B cell (primary cell): ENCODE results near the gene EFNA2. TPM values are rescaled to one million over a fixed set of nuclear protein-coding genes. Genes with fewer than 3 reads are reported as not detected.

Experiments used
- ATAC-seq: fragments of 200-7000 bp; cut with Tn5 transposase; one replicate; pipeline ENCODE4 v1.10.0; 2021; ENCODE audit warnings: low read depth, mild to moderate bottlenecking, moderate number of reproducible peaks, moderate library complexity
- CTCF ChIA-PET: fragments of 350-600 bp; sonication (Branson Sonifier 250); formaldehyde crosslinking; loops from one replicate; lab custom pipeline; 2021; ENCODE audit warnings: antibody characterized with exemption, inconsistent platforms; lab: Charles Lee
- POLR2A ChIA-PET: fragments of 350-600 bp; sonication (Branson Sonifier 250); formaldehyde crosslinking; loops from one replicate; lab custom pipeline; 2021; ENCODE audit warnings: antibody characterized with exemption; lab: Charles Lee
- DNase-seq: peaks from one replicate; pipeline ENCODE4 v3.0.0; 2013
- H2AFZ ChIP-seq: 2 replicates; pipeline ENCODE4 v1.6.1; 2012; ENCODE audit warnings: mild to moderate bottlenecking, low read depth, low read length; ENCODE audit not compliant: insufficient read depth, poor library complexity, severe bottlenecking
- H3K27ac ChIP-seq, 2 donors: 1 replicate in 1 of 2; 2 replicates in 1 of 2; pipeline ENCODE4 v1.5.1; 2012 to 2013; ENCODE audit warnings: low read length in 2 of 2, mild to moderate bottlenecking in 2 of 2, moderate library complexity in 1 of 2
- H3K27me3 ChIP-seq, 4 experiments: fragments of 200-600 bp in 1 of 4; sonication (generic) in 1 of 4; replicated peaks in 1 of 4; 1 replicate in 2 of 4; 2 replicates in 2 of 4; pipeline versions ENCODE4 v1.6.1 to v1.7.0; 2013 to 2016; ENCODE audit warnings: low read length in 3 of 4, mild to moderate bottlenecking in 2 of 4, mixed read lengths in 1 of 4, moderate library complexity in 1 of 4; ENCODE audit not compliant: insufficient read depth in 4 of 4, control insufficient read depth in 3 of 4; ENCODE audit errors: control extremely low read depth in 1 of 4
- H3K36me3 ChIP-seq, 2 experiments: replicated peaks in 1 of 2; 1 replicate in 1 of 2; 2 replicates in 1 of 2; pipeline versions ENCODE4 v1.6.1 to v1.7.1; 2013; ENCODE audit warnings: low read length in 1 of 2; ENCODE audit not compliant: insufficient read depth in 2 of 2, control insufficient read depth in 1 of 2; ENCODE audit errors: control extremely low read depth in 1 of 2, extremely low read depth in 1 of 2
- H3K4me1 ChIP-seq, 2 donors: fragments of 200-600 bp in 1 of 2; sonication (generic) in 1 of 2; 1 replicate in 1 of 2; 2 replicates in 1 of 2; pipeline versions ENCODE4 v1.5.1 to v1.6.1; 2013 to 2017; ENCODE audit warnings: low read length in 2 of 2; ENCODE audit not compliant: control insufficient read depth in 2 of 2, insufficient read depth in 2 of 2
- H3K4me2 ChIP-seq: replicated peaks from 2 replicates; pipeline ENCODE3; 2012; ENCODE audit warnings: mild to moderate bottlenecking, low read depth, low read length; ENCODE audit not compliant: poor library complexity, severe bottlenecking
- H3K4me3 ChIP-seq, 5 experiments: fragments of 200-600 bp in 1 of 5; sonication (generic) in 1 of 5; 1 replicate in 3 of 5; 2 replicates in 2 of 5; pipeline versions ENCODE4 v1.5.1 to v1.7.0; 2011 to 2016; ENCODE audit warnings: low read length in 4 of 5, mild to moderate bottlenecking in 4 of 5, low read depth in 2 of 5, control low read depth in 1 of 5, moderate library complexity in 1 of 5; ENCODE audit not compliant: insufficient read depth in 1 of 5; ENCODE audit errors: control extremely low read depth in 1 of 5, extremely low read depth in 1 of 5
- H3K79me2 ChIP-seq: fragments of 200-600 bp; sonication (generic); one replicate; pipeline ENCODE4 v1.6.0; 2016; ENCODE audit warnings: low read length; ENCODE audit not compliant: control insufficient read depth, insufficient read depth
- H3K9ac ChIP-seq: fragments of 200-600 bp; sonication (generic); 2 replicates; pipeline ENCODE4 v1.6.1; 2017; ENCODE audit warnings: mild to moderate bottlenecking, low read length, moderate library complexity
- H3K9me3 ChIP-seq, 3 donors: one replicate each; pipeline versions ENCODE4 v1.6.1 to v1.7.1; 2013; ENCODE audit warnings: low read length in 2 of 3; ENCODE audit not compliant: control insufficient read depth in 2 of 3, insufficient read depth in 1 of 3; ENCODE audit errors: control extremely low read depth in 1 of 3
- H4K20me1 ChIP-seq: 2 replicates; pipeline ENCODE4 v1.6.0; 2012; ENCODE audit warnings: mild to moderate bottlenecking, low read length; ENCODE audit not compliant: insufficient read depth, control insufficient read depth, poor library complexity, severe bottlenecking
- H3K27ac Mint-ChIP-seq: one replicate; pipeline ENCODE4 v1.8.0; 2021; ENCODE audit warnings: mixed read lengths
- H3K27me3 Mint-ChIP-seq: one replicate; pipeline ENCODE4 v1.8.0; 2021; ENCODE audit warnings: mixed read lengths
- H3K4me1 Mint-ChIP-seq: one replicate; pipeline ENCODE4 v1.8.0; 2021; ENCODE audit warnings: mixed read lengths
- H3K4me3 Mint-ChIP-seq: one replicate; pipeline ENCODE4 v1.8.0; 2021; ENCODE audit warnings: mixed read lengths
- H3K9me3 Mint-ChIP-seq: one replicate; pipeline ENCODE4 v1.8.0; 2022; ENCODE audit warnings: mixed read lengths; ENCODE audit not compliant: insufficient read depth
- CTCF ChIP-seq: fragments of 200-600 bp; IDR thresholded peaks from one replicate; pipeline ENCODE4 v1.8.0; 2022; ENCODE audit warnings: antibody characterized with exemption, mild to moderate bottlenecking
- EZH2 ChIP-seq: IDR thresholded peaks from 2 replicates; pipeline ENCODE4 v1.6.1; 2012; ENCODE audit warnings: borderline replicate concordance, low read depth, mild to moderate bottlenecking, moderate library complexity, low read length; ENCODE audit not compliant: insufficient read depth, poor library complexity, severe bottlenecking
- WGBS: methylation state at CpG from one replicate; pipeline ENCODE4 v1.1.5; 2013; ENCODE audit warnings: missing lambda C conversion rate; ENCODE audit not compliant: insufficient coverage; 5-methylcytosine and 5-hydroxymethylcytosine counted together
- intact Hi-C: fragments of 100-400 bp; cut with micrococcal nuclease; formaldehyde crosslinking; loops from one replicate; pipeline ENCODE4 v1.10.0; 2022
- polyA plus RNA-seq: library from polyadenylated mRNA; depleted of rRNA; stranded (reverse); fragments of >200 nt; gene quantifications from 2 replicates; pipeline ENCODE4 v1.2.3, GENCODE V29; 2012
- total RNA-seq, 2 donors: library from RNA; stranded (reverse); fragments of 120-200 nt in 1 of 2; gene quantifications; 1 replicate in 1 of 2; 2 replicates in 1 of 2; pipeline versions ENCODE4 v1.2.3 to v1.2.4, GENCODE V29; 2013 to 2022

The EFNA2 gene
- total and polyA plus RNA-seq, 2 donors (not counting 1 experiment from before 2014, with no cell fraction given), result not detected

- Mint-ChIP-seq H3K4me1 (peaks cover 8% of the 10 kb centered on the region), H3K4me3 (no peak overlapping the region), H3K27me3 (peaks cover 26% of the 10 kb centered on the region), H3K27ac (peak overlapping the region; percentile 3), H3K9me3 (no peaks in the 10 kb centered on the region)
- H3K36me3 ChIP-seq, result no peaks in the 10 kb centered on the region
- H3K4me2 ChIP-seq, result peak overlapping the region; percentile 44
- intact Hi-C loops, result no loop called here
- DNase-seq (no peak), ATAC-seq (no peak)
- H3K4me3 ChIP-seq, result no peak overlapping the region
- H3K27me3 ChIP-seq, result peaks cover 0 to 77% (median 20%) of the 10 kb centered on the region in 4 experiments
- H3K9me3 ChIP-seq, result peaks cover 0 to 6% (median 0%) of the 10 kb centered on the region in 3 donors
- H3K79me2 ChIP-seq, result no peaks in the 10 kb centered on the region
- peaks cover 13 to 25% of the 10 kb centered on the region in 2 donors for H3K4me1 ChIP-seq
- 81% methylated on average over 17 of the region's 17 CpGs for WGBS
- no peak overlapping the region for H3K9ac ChIP-seq
- ChIA-PET CTCF (interaction anchor here (0.9 kb wide), 1 partner anchor 13 kb away, joined by 4 read pairs; no protein-coding TSS in a partner anchor), POLR2A (no interaction called here)
- no peaks in the 10 kb centered on the region for H4K20me1 ChIP-seq
- TF ChIP-seq EZH2, result no peak
- TF ChIP-seq CTCF, result no peak
- H2AFZ ChIP-seq, result no peak overlapping the region
- H3K27ac ChIP-seq, result no peak overlapping the region
Observed at GRCh38 chr19:1292419-1293151, 6.9 kb downstream of the EFNA2 start.
